Measurements from ENCODE around the gene TFG.

DNA sequence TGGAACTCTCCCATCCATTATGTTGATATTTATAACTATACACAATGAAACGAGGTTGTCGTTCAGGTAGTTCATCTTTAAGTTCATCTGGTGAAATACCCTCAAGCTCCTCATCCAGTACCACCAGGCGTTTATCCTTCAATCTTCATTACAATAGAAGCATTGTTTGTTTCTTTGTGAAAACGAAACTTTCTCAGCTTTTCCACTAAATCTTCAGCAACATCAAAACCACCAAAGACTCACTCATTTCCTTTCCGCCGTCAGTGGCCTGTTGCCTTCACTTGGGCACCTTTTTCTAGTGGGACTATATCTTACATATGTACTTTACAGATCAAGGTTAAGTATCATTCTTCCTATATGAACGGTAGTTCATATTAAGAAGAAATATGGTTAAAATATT, 44.1 kb upstream of the TFG start:
- TF ChIP-seq, protein P1, sequence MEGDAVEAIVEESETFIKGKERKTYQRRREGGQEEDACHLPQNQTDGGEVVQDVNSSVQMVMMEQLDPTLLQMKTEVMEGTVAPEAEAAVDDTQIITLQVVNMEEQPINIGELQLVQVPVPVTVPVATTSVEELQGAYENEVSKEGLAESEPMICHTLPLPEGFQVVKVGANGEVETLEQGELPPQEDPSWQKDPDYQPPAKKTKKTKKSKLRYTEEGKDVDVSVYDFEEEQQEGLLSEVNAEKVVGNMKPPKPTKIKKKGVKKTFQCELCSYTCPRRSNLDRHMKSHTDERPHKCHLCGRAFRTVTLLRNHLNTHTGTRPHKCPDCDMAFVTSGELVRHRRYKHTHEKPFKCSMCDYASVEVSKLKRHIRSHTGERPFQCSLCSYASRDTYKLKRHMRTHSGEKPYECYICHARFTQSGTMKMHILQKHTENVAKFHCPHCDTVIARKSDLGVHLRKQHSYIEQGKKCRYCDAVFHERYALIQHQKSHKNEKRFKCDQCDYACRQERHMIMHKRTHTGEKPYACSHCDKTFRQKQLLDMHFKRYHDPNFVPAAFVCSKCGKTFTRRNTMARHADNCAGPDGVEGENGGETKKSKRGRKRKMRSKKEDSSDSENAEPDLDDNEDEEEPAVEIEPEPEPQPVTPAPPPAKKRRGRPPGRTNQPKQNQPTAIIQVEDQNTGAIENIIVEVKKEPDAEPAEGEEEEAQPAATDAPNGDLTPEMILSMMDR (IDR thresholded peaks at IDR 0.05), result no peak
- TF ChIP-seq POLR2AphosphoS5 (IDR thresholded peaks at IDR 0.05) (no peak), EP300 (IDR thresholded peaks at IDR 0.05) (no peak), POLR2A (IDR thresholded peaks at IDR 0.05; ENCODE audit: low read depth) (no peak)
